ENCODE measurements around the gene TSTD2.
"Not testable (repeated sequence)": the region's sequence is repeated elsewhere in the genome, so short reads cannot be mapped to it uniquely, and the experiment has no call there.

DNA sequence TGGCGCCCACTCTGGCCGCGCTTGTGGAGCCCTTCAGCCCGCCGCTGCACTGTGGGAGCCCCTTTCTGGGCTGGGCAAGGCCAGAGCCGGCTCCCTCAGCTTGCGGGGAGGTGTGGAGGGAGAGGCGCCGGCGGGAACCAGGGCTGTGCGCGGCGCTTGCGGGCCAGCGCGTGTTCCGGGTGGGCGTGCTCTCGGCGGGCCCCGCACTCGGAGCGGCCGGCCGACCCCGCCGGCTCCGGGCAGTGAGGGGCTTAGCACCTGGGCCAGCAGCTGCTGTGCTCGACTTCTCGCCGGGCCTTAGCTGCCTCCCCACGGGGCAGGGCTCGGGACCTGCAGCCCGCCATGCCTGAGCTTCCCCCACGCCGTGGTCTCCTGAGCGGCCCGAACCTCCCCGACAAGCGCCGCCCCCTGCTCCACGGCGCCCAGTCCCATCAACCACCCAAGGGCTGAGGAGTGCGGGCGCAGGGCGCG, 59.0 kb downstream of the TSTD2 start:
- TF ChIP-seq TAF1 (IDR thresholded peaks at IDR 0.05; ENCODE audit: borderline replicate concordance, low read depth, low read length); POLR2AphosphoS5 (IDR thresholded peaks at IDR 0.05; ENCODE audit: low read depth, low read length); POLR2A (IDR thresholded peaks at IDR 0.05; ENCODE audit: low read depth, low read length): not testable (repeated sequence)
